RPMI7951 (cell line): Measurements from ENCODE around the gene ABAT. TPM values are rescaled to one million over a fixed set of nuclear protein-coding genes. Genes with fewer than 3 reads are reported as not detected.
"Not testable (repeated sequence)": the region's sequence is repeated elsewhere in the genome, so short reads cannot be mapped to it uniquely, and the experiment has no call there.

Experiments used
- DNase-seq: peaks from one replicate; pipeline ENCODE4 v3.0.0-alpha.2; 2012; ENCODE audit warnings: low read depth
- total RNA-seq: library from RNA; depleted of rRNA; stranded (reverse); fragments of >200 nt; shearing (Covaris generic); gene quantifications from 2 replicates; pipeline ENCODE4 v1.2.3, GENCODE V29; 2014

ABAT gene
- total RNA-seq, 1 experiment from 2014 or later: 3.5 TPM

- DNase-seq: no peak
These were observed 67.7 kb downstream of the ABAT start for GRCh38 chr16:8742068-8742467.

DNA sequence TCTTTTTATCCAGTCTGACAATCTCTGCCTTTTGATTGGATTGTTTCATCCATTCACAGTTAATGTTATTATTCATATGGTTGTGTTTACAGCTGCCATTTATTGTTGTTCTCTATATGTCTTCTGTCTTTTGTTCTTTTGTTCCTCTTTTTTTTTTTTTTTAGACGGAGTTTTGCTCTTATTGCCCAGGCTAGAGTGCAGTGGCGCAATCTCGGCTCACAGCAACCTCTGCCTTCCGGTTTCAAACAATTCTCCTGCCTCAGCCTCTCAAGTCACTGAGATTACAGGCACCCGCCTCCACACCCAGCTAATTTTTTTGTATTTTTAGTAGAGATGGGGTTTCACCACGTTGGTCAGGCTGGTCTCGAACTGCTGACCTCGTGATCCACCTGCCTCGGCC is 74.5 kb downstream of the ABAT start:
- not testable (repeated sequence) for DNase-seq

GRCh38 chr16:8751481-8752311 is 77.3 kb downstream of the ABAT start:
- peak; percentile 68 for DNase-seq

DNA sequence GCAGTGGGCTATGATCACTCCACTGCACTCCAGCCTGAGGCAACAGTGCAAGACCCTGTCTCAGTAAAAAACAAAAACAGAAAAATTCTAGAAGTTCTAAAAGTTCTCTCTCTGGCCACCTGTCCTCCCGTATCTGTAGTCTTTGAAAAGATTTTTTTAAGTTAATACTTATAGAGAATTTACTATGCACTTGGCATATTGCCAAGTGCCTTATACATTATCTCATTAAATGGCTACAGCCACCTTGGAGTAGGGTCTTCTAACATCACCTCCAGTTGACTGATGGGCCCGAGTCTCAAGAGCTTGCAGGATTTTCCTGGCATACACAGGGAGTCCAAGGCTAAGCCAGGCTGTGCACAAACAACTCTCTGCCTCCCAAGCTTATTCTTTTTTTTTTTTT is 78.3 kb downstream of the ABAT start:
- DNase-seq: no peak

- no peak for DNase-seq
These were observed 79.1 kb downstream of the ABAT start for GRCh38 chr16:8753416-8754054.

GRCh38 chr16:8756755-8757154 is 82.3 kb downstream of the ABAT start:
- DNase-seq: no peak

GRCh38 chr16:8758022-8758421 is 83.6 kb downstream of the ABAT start:
- DNase-seq: no peak

DNA sequence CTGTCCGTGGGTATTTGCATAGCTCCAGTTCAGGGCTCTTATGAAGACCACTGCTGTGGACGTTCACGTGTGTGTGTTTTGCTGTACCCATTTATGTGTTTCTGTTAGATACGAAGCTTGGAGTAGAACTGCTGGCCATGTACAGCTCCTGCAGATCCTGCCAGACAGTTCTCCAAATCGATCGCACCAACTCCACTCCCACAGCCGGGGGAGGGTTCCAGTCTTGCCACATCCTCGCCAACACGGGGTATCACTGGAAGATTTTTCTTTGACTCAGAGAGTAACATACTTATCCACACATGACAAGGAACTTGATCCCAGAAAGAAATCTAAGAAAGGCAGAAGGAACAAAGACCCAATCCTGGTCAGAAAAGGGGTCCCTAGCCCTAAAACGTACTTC is 85.6 kb downstream of the ABAT start:
- DNase-seq: no peak

DNA sequence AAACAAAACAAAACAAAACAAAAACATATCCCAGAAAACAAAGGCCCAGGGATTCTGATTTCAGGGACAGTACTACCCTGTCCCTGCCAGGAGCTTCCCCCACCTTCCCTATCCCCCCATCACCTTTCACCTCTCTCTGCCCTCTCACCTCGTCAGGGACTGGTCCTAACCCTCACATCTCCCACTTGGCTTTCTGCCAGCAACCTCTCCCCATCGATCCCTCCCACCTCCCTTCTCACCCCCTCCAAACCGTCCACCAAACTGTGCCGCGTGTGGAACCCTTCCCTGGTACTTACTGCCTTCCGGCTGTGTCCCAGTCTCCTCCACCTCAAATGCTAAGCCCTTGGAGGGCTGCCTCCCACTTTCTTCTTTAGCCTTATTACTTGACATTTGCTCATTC is 86.7 kb downstream of the ABAT start:
- no peak for DNase-seq

- no peak for DNase-seq
These were observed 87.8 kb downstream of the ABAT start for GRCh38 chr16:8762254-8762653.

DNA sequence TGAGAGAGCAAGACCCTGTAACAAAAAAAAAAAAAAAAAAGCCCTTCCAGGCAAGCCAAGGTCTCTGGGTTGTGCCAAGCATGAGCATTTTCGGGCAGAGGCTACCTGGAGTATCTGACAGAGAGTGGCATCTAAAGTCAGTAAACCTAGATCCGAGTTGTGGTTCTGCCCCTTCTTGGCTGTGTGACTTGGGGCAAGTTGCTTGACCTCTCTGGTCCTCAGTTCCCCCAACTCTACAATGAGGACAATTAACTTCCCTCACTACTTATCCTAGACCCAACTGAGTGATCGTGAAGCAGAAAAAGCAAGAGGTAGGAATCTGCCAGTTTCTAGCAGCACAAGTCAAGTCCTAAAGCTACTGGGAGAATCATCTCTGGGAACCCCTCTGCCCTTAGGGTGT is 88.7 kb downstream of the ABAT start:
- DNase-seq: no peak

GRCh38 chr16:8763899-8764298 is 89.5 kb downstream of the ABAT start:
- DNase-seq: no peak

DNA sequence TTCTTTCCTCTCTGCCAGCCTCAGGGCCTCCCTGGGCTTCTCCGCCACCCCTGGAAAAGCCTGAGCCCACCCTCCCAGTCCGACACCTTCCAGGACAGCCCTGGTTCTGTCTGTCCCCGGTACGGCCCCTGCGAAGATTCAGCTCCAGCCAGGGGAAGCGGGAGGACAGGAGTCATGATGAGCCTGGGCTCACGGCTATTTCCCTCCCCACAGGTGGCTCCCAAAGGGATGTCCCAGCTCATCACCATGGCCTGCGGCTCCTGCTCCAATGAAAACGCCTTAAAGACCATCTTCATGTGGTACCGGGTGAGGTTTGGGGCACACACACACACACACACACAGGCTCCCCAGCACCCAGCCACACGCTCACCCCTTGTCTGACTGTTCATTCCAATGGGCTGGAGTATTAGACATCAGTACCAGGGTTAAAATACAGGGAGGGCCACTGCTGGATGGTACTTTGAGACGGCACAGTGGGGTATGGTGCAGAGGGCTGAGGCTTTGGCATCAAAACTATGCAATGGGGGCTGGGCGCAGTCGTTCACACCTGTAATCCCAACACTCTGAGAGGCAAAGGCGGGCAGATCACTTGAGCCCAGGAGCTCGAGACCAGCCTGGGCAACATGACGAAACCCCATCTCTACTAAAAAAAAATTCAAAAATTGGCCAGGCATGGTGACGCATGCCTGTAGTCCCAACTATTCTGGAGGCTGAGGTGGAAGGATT is 90.3 kb downstream of the ABAT start:
- DNase-seq: no peak

DNA sequence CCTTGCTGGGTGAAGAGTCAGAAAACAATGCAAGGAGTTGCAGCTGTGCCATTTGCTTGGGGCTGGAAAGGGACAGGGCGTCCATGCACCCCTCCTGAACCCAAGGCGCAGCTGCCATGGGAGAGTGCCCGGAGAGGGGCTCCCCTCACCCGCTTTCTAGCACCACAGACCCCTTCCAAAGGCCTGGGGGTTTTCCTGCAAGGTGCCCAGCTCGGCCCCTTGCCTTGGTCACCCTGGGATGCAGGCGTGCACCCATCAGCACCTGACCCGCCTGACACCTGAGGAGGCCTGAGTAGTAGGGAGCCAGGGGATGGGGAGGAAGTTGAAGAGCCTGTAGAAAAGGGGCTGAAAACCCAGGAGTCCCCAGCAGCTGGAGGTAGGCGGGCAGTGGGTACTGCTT is 92.8 kb downstream of the ABAT start:
- DNase-seq: no peak

GRCh38 chr16:8768283-8768682 is 93.9 kb downstream of the ABAT start:
- DNase-seq: no peak

DNA sequence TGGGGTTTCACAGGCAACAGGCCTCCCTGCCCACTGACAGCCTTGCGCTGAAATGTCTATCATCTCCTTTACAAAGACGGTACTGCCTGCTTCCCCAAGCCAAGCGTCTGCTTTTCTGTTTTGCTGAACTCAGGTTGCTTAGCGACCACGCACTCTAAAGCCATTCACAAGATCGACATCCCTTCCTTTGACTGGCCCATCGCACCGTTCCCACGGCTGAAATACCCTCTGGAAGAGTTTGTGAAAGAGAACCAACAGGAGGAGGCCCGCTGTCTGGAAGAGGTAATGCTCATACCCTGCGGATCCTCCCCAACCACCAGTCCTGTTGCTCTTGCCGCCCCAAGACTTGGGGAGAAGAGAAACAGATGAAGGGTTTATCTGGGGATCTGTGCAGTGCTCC is 94.3 kb downstream of the ABAT start:
- DNase-seq: no peak

DNA sequence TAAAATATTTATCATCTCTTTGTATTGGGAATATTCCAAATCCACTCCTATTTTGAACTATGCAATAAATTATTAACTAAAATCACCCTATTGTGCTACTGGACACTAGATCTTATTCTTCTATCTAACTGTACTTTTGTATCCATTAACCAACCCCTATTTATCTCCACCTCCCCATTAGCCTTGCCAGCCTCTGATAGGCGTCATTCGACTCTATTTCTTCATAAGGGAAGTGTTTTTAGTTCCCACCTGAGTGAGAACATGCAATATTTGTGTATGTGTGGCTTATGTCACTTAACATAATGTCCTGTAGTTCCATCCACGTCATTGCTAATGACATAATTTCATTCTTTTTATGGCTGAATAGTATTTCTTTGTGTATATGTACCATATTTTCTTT is 99.1 kb downstream of the ABAT start:
- no peak for DNase-seq

GRCh38 chr16:8774208-8774607 is 99.8 kb downstream of the ABAT start:
- no peak for DNase-seq

DNA sequence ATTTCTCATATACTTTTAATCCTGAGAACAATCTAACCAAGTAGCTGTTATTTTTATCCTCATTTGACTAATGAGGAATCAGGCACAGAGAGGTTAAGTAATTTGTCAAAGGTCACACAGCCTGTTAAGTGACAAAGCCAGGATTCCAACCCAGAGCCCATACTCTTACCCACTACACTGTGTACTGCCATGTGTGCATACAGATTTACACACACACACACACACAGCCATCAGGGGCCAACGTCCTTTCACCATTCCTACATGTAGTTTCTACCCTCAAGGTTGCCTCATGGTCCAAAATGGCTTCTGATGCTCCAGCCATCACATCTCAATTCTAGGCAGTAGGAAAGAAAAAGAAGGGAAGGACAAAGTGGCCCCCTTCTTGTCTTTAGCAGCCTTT is 100.9 kb downstream of the ABAT start:
- no peak for DNase-seq

GRCh38 chr16:8776129-8776584 is 101.7 kb downstream of the ABAT start:
- DNase-seq: no peak

GRCh38 chr16:8777217-8777616 is 102.8 kb downstream of the ABAT start:
- DNase-seq: no peak

GRCh38 chr16:8781797-8782196 is 107.4 kb downstream of the ABAT start:
- no peak for DNase-seq

DNA sequence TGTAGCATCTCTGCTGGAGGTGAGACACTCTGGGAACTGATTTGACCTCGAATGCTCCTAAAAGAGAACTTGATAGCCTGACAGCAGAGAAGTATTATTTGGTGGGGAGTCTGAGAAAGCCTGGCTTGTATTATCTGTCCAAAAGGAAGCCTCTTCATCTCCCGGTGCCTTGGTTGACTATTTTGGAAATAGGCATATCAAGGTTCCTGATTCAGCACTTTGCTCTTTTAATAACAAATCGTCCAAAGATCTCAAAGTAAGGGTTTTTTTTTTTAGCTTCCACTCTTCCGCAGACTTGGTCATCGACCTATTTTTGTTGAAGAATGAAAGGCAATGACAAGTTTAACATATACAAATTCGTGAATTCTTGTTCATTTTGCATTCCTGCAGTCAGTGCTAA is 108.3 kb downstream of the ABAT start:
- no peak for DNase-seq
